Uterus (tissue), 4 donors: ENCODE results near the gene RACGAP1. TPM values are rescaled to one million over a fixed set of nuclear protein-coding genes. Genes with fewer than 3 reads are reported as not detected.

Experiments
- DNase-seq, 2 donors: peaks; one replicate each; pipeline ENCODE4 v3.0.0-alpha.2; 2019 to 2020
- H3K27ac ChIP-seq, 2 donors: fragments of 200-600 bp; sonication (generic); 1 replicate in 1 of 2; 2 replicates in 1 of 2; pipeline ENCODE4 v1.5.1; 2016 to 2018
- H3K27me3 ChIP-seq, 2 donors: fragments of 200-600 bp; sonication (generic); one replicate each; pipeline ENCODE4 v1.5.1; 2018 to 2019; ENCODE audit warnings: control low read depth in 1 of 2
- H3K36me3 ChIP-seq, 2 donors: fragments of 200-600 bp; sonication (generic); one replicate each; pipeline ENCODE4 v1.5.1; 2019; ENCODE audit warnings: control low read depth in 1 of 2
- H3K4me1 ChIP-seq, 2 donors: fragments of 200-600 bp; sonication (generic); one replicate each; pipeline ENCODE4 v1.5.1; 2018 to 2019; ENCODE audit warnings: control low read depth in 1 of 2
- H3K4me3 ChIP-seq, 2 donors: fragments of 200-600 bp; sonication (generic); 1 replicate in 1 of 2; 2 replicates in 1 of 2; pipeline ENCODE4 v1.5.1; 2018 to 2019; ENCODE audit warnings: mild to moderate bottlenecking in 1 of 2
- H3K9me3 ChIP-seq, 2 donors: fragments of 200-600 bp; sonication (generic); one replicate each; pipeline ENCODE4 v1.5.1; 2019; ENCODE audit warnings: control low read depth in 1 of 2
- CTCF ChIP-seq, 4 experiments: fragments of 200-600 bp in 2 of 4; fragments of 450-650 bp in 2 of 4; sonication (generic) in 2 of 4; IDR thresholded peaks; one replicate each; pipeline ENCODE4 v1.5.1; 2016 to 2019; ENCODE audit warnings: antibody characterized with exemption in 4 of 4, mild to moderate bottlenecking in 2 of 4, moderate library complexity in 1 of 4
- POLR2A ChIP-seq, 2 donors: fragments of 450-650 bp; IDR thresholded peaks; one replicate each; pipeline ENCODE4 v1.6.1; 2016; ENCODE audit warnings: antibody characterized with exemption in 2 of 2, mild to moderate bottlenecking in 1 of 2, moderate library complexity in 1 of 2
- intact Hi-C: fragments of 100-400 bp; cut with DNase I; formaldehyde crosslinking; loops from one replicate; pipeline ENCODE4 v1.15.1; 2023; ENCODE audit warnings: low total_unique reads
- total RNA-seq, 4 donors: library from RNA; depleted of rRNA in 3 of 4; stranded (reverse); fragments of >200 nt in 3 of 4; gene quantifications; one replicate each; pipeline versions ENCODE4 v1.1.0 to v1.2.4, GENCODE V29; 2014 to 2023
- donor health status: DM: yes; HTN: yes; CAD: no.

The RACGAP1 gene
- total RNA-seq, 4 donors from 2014 or later, result 8.5 to 57.8 (median 9.3) TPM

- H3K4me3 ChIP-seq, result no peak overlapping the region
Observed at GRCh38 chr12:50055831-50056638, 30.7 kb upstream of the RACGAP1 start.

GRCh38 chr12:50053583-50053982 is 28.3 kb upstream of the RACGAP1 start:
- no peak overlapping the region for H3K4me3 ChIP-seq
- no peaks in the 10 kb centered on the region for H3K9me3 ChIP-seq
- TF ChIP-seq CTCF (IDR thresholded peaks at IDR 0.05) (no peak), POLR2A (IDR thresholded peaks at IDR 0.05) (no peak)
- no peak for DNase-seq
- H3K36me3 ChIP-seq, result no peaks in the 10 kb centered on the region
- H3K27ac ChIP-seq, result no peak overlapping the region
- no peaks in the 10 kb centered on the region for H3K27me3 ChIP-seq
- intact Hi-C loops, result no loop called here
- H3K4me1 ChIP-seq, result peaks cover 0 to 6% of the 10 kb centered on the region in 2 donors

More at GRCh38 chr12:50055831-50056638, 30.7 kb upstream of the RACGAP1 start:
- TF ChIP-seq CTCF (IDR thresholded peaks at IDR 0.05) (peak; percentile 76 to 94 (median 86)), POLR2A (IDR thresholded peaks at IDR 0.05) (no peak)
- H3K4me1 ChIP-seq, result peaks cover 0 to 6% of the 10 kb centered on the region in 2 donors
- H3K36me3 ChIP-seq, result no peaks in the 10 kb centered on the region
- no peaks in the 10 kb centered on the region for H3K9me3 ChIP-seq
- no peaks in the 10 kb centered on the region for H3K27me3 ChIP-seq
- intact Hi-C loops, result no loop called here
- peak in 1 of 2 donors; percentile 36 for DNase-seq
- no peak overlapping the region for H3K27ac ChIP-seq

GRCh38 chr12:50052964-50053363 is 27.7 kb upstream of the RACGAP1 start:
- H3K9me3 ChIP-seq, result no peaks in the 10 kb centered on the region
- TF ChIP-seq POLR2A (IDR thresholded peaks at IDR 0.05) (no peak), CTCF (IDR thresholded peaks at IDR 0.05) (no peak)
- intact Hi-C loops, result no loop called here

GRCh38 chr12:50052544-50052943 is 27.2 kb upstream of the RACGAP1 start:
- H3K27me3 ChIP-seq, result no peaks in the 10 kb centered on the region
- no peak for DNase-seq
- no peak overlapping the region for H3K4me3 ChIP-seq
- intact Hi-C loops, result no loop called here
- H3K4me1 ChIP-seq, result peaks cover 0 to 6% of the 10 kb centered on the region in 2 donors
- H3K36me3 ChIP-seq, result no peaks in the 10 kb centered on the region
- H3K9me3 ChIP-seq, result no peaks in the 10 kb centered on the region
- H3K27ac ChIP-seq, result no peak overlapping the region
- TF ChIP-seq POLR2A (IDR thresholded peaks at IDR 0.05) (no peak), CTCF (IDR thresholded peaks at IDR 0.05) (no peak)

More at GRCh38 chr12:50052964-50053363, 27.7 kb upstream of the RACGAP1 start:
- H3K36me3 ChIP-seq, result no peaks in the 10 kb centered on the region
- peaks cover 0 to 6% of the 10 kb centered on the region in 2 donors for H3K4me1 ChIP-seq
- no peaks in the 10 kb centered on the region for H3K27me3 ChIP-seq
- no peak overlapping the region for H3K27ac ChIP-seq
- no peak overlapping the region for H3K4me3 ChIP-seq
- DNase-seq, result no peak

GRCh38 chr12:50051101-50051806 is 26.0 kb upstream of the RACGAP1 start:
- no peaks in the 10 kb centered on the region for H3K9me3 ChIP-seq
- no peaks in the 10 kb centered on the region for H3K36me3 ChIP-seq
- DNase-seq, result no peak
- H3K4me3 ChIP-seq, result no peak overlapping the region
- H3K27ac ChIP-seq, result peak overlapping the region; percentile 30 to 69
- no peaks in the 10 kb centered on the region for H3K4me1 ChIP-seq
- H3K27me3 ChIP-seq, result no peaks in the 10 kb centered on the region
- intact Hi-C loops, result no loop called here
- no peak for TF ChIP-seq CTCF (IDR thresholded peaks at IDR 0.05)
- no peak for TF ChIP-seq POLR2A (IDR thresholded peaks at IDR 0.05)
